K562 (cell line): ENCODE data around the gene ACER3. TPM values are rescaled to one million over a fixed set of nuclear protein-coding genes. Genes with fewer than 3 reads are reported as not detected.

Experiments
- ATF4 ChIP-seq: fragments of 450-650 bp; formaldehyde crosslinking; IDR thresholded peaks from 2 replicates; pipeline ENCODE4 v1.4.0; 2022; ENCODE audit warnings: mild to moderate bottlenecking, moderate library complexity
- ATF7 ChIP-seq: fragments of 450-650 bp; IDR thresholded peaks from 2 replicates; pipeline ENCODE4 v1.7.1; 2014; ENCODE audit warnings: mild to moderate bottlenecking, moderate library complexity
- CCNT2 ChIP-seq: IDR thresholded peaks from 2 replicates; pipeline ENCODE4 v1.6.1; 2011; ENCODE audit warnings: borderline replicate concordance, low read depth, mild to moderate bottlenecking, moderate library complexity, mixed read lengths, low read length; ENCODE audit not compliant: insufficient read length; ENCODE audit errors: extremely low read depth
- CEBPZ ChIP-seq: fragments of 150-350 bp; IDR thresholded peaks from 2 replicates; pipeline ENCODE4 v1.6.1; 2014; ENCODE audit warnings: low read depth, mild to moderate bottlenecking, low read length, borderline replicate concordance
- CTBP1 ChIP-seq: fragments of 450-650 bp; IDR thresholded peaks from 2 replicates; pipeline ENCODE4 v1.6.1; 2016; ENCODE audit warnings: borderline replicate concordance
- FOXK2 ChIP-seq, 2 experiments: fragments of 450-650 bp; IDR thresholded peaks in 1 of 2; conservative IDR thresholded peaks in 1 of 2; 2 replicates each; pipeline ENCODE4 v1.6.1; 2016; ENCODE audit warnings: low read depth in 2 of 2, mild to moderate bottlenecking in 1 of 2
- KDM1A ChIP-seq, 2 experiments: fragments of 450-650 bp; IDR thresholded peaks; 2 replicates each; pipeline ENCODE4 v1.6.1; 2016; ENCODE audit warnings: mild to moderate bottlenecking in 2 of 2
- MAZ ChIP-seq, 2 experiments: fragments of 450-650 bp in 1 of 2; sonication (generic) in 1 of 2; formaldehyde crosslinking; IDR thresholded peaks in 1 of 2; conservative IDR thresholded peaks in 1 of 2; 2 replicates each; pipeline versions ENCODE4 v1.4.0 to v1.5.0; 2020; ENCODE audit warnings: mild to moderate bottlenecking in 1 of 2, missing genetic modification reagents in 1 of 2
- MTA1 ChIP-seq: fragments of 450-650 bp; IDR thresholded peaks from 2 replicates; pipeline ENCODE4 v1.6.1; 2017; ENCODE audit warnings: borderline replicate concordance
- POLR2H ChIP-seq: IDR thresholded peaks from 2 replicates; pipeline ENCODE4 v1.6.1; 2016; ENCODE audit warnings: missing genetic modification characterization, low read depth, mild to moderate bottlenecking, control low read depth, missing compliant biosample characterization, moderate library complexity
- POU5F1 ChIP-seq: fragments of 150-350 bp; IDR thresholded peaks from 2 replicates; pipeline ENCODE4 v1.6.1; 2014; ENCODE audit warnings: borderline replicate concordance, low read length, low read depth, mild to moderate bottlenecking; ENCODE audit not compliant: partially characterized antibody
- PRMT5 ChIP-seq: sonication (generic); formaldehyde crosslinking; IDR thresholded peaks from 2 replicates; pipeline ENCODE4 v1.5.0; 2020; ENCODE audit warnings: missing genetic modification reagents
- SMARCE1 ChIP-seq: fragments of 450-650 bp; IDR thresholded peaks from 2 replicates; pipeline ENCODE4 v1.7.1; 2016; ENCODE audit warnings: mild to moderate bottlenecking
- TAF15 ChIP-seq: fragments of 200-400 bp; formaldehyde crosslinking; IDR thresholded peaks from 2 replicates; pipeline ENCODE4 v1.6.1; 2017; ENCODE audit warnings: mild to moderate bottlenecking, low read depth, low read length, moderate library complexity
- TAF7 ChIP-seq: fragments of 450-650 bp; IDR thresholded peaks from 2 replicates; pipeline ENCODE4 v1.6.1; 2016; ENCODE audit warnings: missing genetic modification characterization, missing compliant biosample characterization
- TFE3 ChIP-seq: fragments of 450-650 bp; formaldehyde crosslinking; IDR thresholded peaks from 2 replicates; pipeline ENCODE4 v1.4.0; 2020; ENCODE audit warnings: mild to moderate bottlenecking, mixed read lengths
- ZEB2 ChIP-seq: fragments of 450-650 bp; IDR thresholded peaks from 2 replicates; pipeline ENCODE4 v1.6.1; 2016
- ZSCAN32 ChIP-seq: fragments of 450-650 bp; formaldehyde crosslinking; IDR thresholded peaks from 2 replicates; pipeline ENCODE4 v1.4.0; 2020; ENCODE audit warnings: mild to moderate bottlenecking, moderate library complexity
- polyA plus RNA-seq, 8 experiments: library from polyadenylated mRNA; depleted of rRNA in 4 of 8; stranded (reverse) in 5 of 8; unstranded in 3 of 8; fragments of >200 nt; fragmentation: Nextera tagmentation in 2 of 8; fragmentation: Illumina TruSeq in 1 of 8; extraction: Ambion mirVana in 2 of 8; extraction: Trizol in 1 of 8; gene quantifications; 2 replicates each; pipeline versions ENCODE4 v1.2.1 to v1.2.3, GENCODE V29; 2011 to 2014; ENCODE audit warnings: inconsistent platforms in 1 of 8, missing spikeins in 1 of 8
- total RNA-seq, 7 experiments: library from RNA; depleted of rRNA in 6 of 7; stranded (reverse); fragments of >200 nt in 6 of 7; fragmentation: Illumina TruSeq in 2 of 7; extraction: Trizol in 2 of 7; gene quantifications; 2 replicates each; pipeline versions ENCODE4 v1.2.1 to v1.2.3, GENCODE V29; 2011 to 2021; ENCODE audit warnings: low replicate concordance in 1 of 7
- TF ChIP-seq, protein P1 (sequence below): fragments of 450-650 bp; conservative IDR thresholded peaks from 2 replicates; pipeline ENCODE4 v1.6.1; 2016; ENCODE audit warnings: missing genetic modification characterization, low read depth, mild to moderate bottlenecking, control low read depth, missing compliant biosample characterization
- TF ChIP-seq, protein P2 (sequence below): IDR thresholded peaks from 2 replicates; pipeline ENCODE4 v1.6.1; 2014; ENCODE audit warnings: antibody characterized with exemption

Gene ACER3
- total and polyA plus RNA-seq, 9 of the 15 experiments (the other 6 are each of a cell fraction or from before 2014, with no cell fraction given), result 2.0 to 23.8 (median 9.5) TPM

GRCh38 chr11:76916712-76917111 is 56.0 kb downstream of the ACER3 start (continued):
- TF ChIP-seq CTBP1, result peak; percentile 81
- TF ChIP-seq ATF7, result peak; percentile 45
- TF ChIP-seq ZEB2, result peak; percentile 76
- no peak for TF ChIP-seq CCNT2
- peak in 1 of 2 experiments; percentile 28; a peak in 1 of 4 replicates for TF ChIP-seq KDM1A (IDR thresholded peaks at IDR 0.05)
- no peak for TF ChIP-seq TAF15
- TF ChIP-seq, protein P1, sequence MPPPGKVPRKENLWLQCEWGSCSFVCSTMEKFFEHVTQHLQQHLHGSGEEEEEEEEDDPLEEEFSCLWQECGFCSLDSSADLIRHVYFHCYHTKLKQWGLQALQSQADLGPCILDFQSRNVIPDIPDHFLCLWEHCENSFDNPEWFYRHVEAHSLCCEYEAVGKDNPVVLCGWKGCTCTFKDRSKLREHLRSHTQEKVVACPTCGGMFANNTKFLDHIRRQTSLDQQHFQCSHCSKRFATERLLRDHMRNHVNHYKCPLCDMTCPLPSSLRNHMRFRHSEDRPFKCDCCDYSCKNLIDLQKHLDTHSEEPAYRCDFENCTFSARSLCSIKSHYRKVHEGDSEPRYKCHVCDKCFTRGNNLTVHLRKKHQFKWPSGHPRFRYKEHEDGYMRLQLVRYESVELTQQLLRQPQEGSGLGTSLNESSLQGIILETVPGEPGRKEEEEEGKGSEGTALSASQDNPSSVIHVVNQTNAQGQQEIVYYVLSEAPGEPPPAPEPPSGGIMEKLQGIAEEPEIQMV, result 0 out of 2 replicates have a peak, but pooled peaks have one; percentile 18
- TF ChIP-seq, protein P2, sequence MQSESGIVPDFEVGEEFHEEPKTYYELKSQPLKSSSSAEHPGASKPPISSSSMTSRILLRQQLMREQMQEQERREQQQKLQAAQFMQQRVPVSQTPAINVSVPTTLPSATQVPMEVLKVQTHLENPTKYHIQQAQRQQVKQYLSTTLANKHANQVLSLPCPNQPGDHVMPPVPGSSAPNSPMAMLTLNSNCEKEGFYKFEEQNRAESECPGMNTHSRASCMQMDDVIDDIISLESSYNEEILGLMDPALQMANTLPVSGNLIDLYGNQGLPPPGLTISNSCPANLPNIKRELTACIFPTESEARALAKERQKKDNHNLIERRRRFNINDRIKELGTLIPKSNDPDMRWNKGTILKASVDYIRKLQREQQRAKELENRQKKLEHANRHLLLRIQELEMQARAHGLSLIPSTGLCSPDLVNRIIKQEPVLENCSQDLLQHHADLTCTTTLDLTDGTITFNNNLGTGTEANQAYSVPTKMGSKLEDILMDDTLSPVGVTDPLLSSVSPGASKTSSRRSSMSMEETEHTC, result no peak
- no peak for TF ChIP-seq ZSCAN32 (CRISPR knock-in tag)
- TF ChIP-seq TFE3, result no peak
- no peak for TF ChIP-seq PRMT5 (CRISPR knock-in tag)
- no peak for TF ChIP-seq CEBPZ
- peak; percentile 16; the same call in 1 of the 2 replicates for TF ChIP-seq MTA1
- no peak for TF ChIP-seq POLR2H (tag)
- 0 out of 4 replicates have a peak, but pooled peaks of 1 of the 2 experiments have one; percentile 18 for TF ChIP-seq FOXK2 (conservative IDR thresholded peaks at IDR 0.05 in 1 of 2, IDR thresholded peaks at IDR 0.05 in 1 of 2; ENCODE audit: low read depth in 2 of 2)
- TF ChIP-seq ATF4, result no peak
- no peak for TF ChIP-seq TAF7
- TF ChIP-seq SMARCE1, result peak; percentile 60; the same call in 1 of the 2 replicates
- TF ChIP-seq MAZ (CRISPR knock-in tag; conservative IDR thresholded peaks at IDR 0.05 in 1 of 2, IDR thresholded peaks at IDR 0.05 in 1 of 2), result 0 out of 4 replicates have a peak, but pooled peaks of 1 of the 2 experiments have one; percentile 19
- TF ChIP-seq POU5F1, result no peak
